Measurements from ENCODE around the gene AKT1.

The AKT1 gene

GRCh38 chr14:104723651-104724406 is 71.7 kb downstream of the AKT1 start, which contains the start of gene ADSS1:
Gene ADSS1, plus strand, starts transcription at chr14:104724229. Its CDS starts 42 bp downstream, at chr14:104724271.
- peak; percentile 42 for DNase-seq (ENCODE audit: low spot score)

- no peak for DNase-seq (ENCODE audit: low spot score)
These were observed 72.5 kb downstream of the AKT1 start for GRCh38 chr14:104722938-104723650.

- no peak for DNase-seq (ENCODE audit: low spot score)
These were observed 73.8 kb downstream of the AKT1 start for GRCh38 chr14:104721505-104722431.

Measured in activated CD4-positive, alpha-beta T cell treated with anti-CD3 and anti-CD28 coated beads, Interleukin-2, Interleukin-4, amounts not matched to agents 100 ng/mL and 50 ng/mL, durations not matched to agents 16 hours and 8 hours (primary cell).